WTC11 (cell line): ENCODE measurements around the gene RRP8. TPM values are rescaled to one million over a fixed set of nuclear protein-coding genes. Genes with fewer than 3 reads are reported as not detected.

Experiments used
- ATF1 ChIP-seq: sonication (generic); formaldehyde crosslinking; IDR thresholded peaks from 2 replicates; pipeline ENCODE4 v1.8.1; 2023; ENCODE audit warnings: mild to moderate bottlenecking, moderate library complexity, missing genetic modification reagents
- ELF4 ChIP-seq: sonication (generic); formaldehyde crosslinking; IDR thresholded peaks from 2 replicates; pipeline ENCODE4 v1.8.1; 2022; ENCODE audit warnings: low read depth, mild to moderate bottlenecking, moderate library complexity, missing genetic modification reagents
- FOXK1 ChIP-seq: sonication (generic); formaldehyde crosslinking; IDR thresholded peaks from 2 replicates; pipeline ENCODE4 v1.8.0; 2022; ENCODE audit warnings: mild to moderate bottlenecking, moderate library complexity, missing genetic modification reagents
- GABPB1 ChIP-seq: sonication (generic); formaldehyde crosslinking; IDR thresholded peaks from 2 replicates; pipeline ENCODE4 v1.8.1; 2023; ENCODE audit warnings: mild to moderate bottlenecking, missing genetic modification reagents
- GRHL2 ChIP-seq: fragments of 250-450 bp; sonication (Bioruptor Pico); IDR thresholded peaks from 2 replicates; pipeline ENCODE4 v1.8.0; 2022; ENCODE audit warnings: mild to moderate bottlenecking, moderate library complexity; ENCODE audit not compliant: insufficient replicate concordance, severe bottlenecking
- HMGA2 ChIP-seq: fragments of 250-450 bp; sonication (Bioruptor Pico); IDR thresholded peaks from 2 replicates; pipeline ENCODE4 v1.4.0; 2021; ENCODE audit warnings: mild to moderate bottlenecking, moderate library complexity
- NFATC4 ChIP-seq: fragments of 250-450 bp; sonication (Bioruptor Pico); IDR thresholded peaks from 2 replicates; pipeline ENCODE4 v1.9.0; 2021; ENCODE audit warnings: mild to moderate bottlenecking
- NFE2L1 ChIP-seq: sonication (generic); formaldehyde crosslinking; IDR thresholded peaks from 2 replicates; pipeline ENCODE4 v1.8.1; 2023; ENCODE audit warnings: missing genetic modification reagents
- NR3C1 ChIP-seq: sonication (generic); formaldehyde crosslinking; conservative IDR thresholded peaks from 2 replicates; pipeline ENCODE4 v1.8.1; 2023; ENCODE audit warnings: low read depth, mild to moderate bottlenecking, missing genetic modification reagents
- SMAD4 ChIP-seq: sonication (generic); formaldehyde crosslinking; IDR thresholded peaks from 2 replicates; pipeline ENCODE4 v1.8.0; 2022; ENCODE audit warnings: mild to moderate bottlenecking, missing genetic modification reagents
- TEAD1 ChIP-seq: sonication (generic); formaldehyde crosslinking; IDR thresholded peaks from 2 replicates; pipeline ENCODE4 v1.8.0; 2022; ENCODE audit warnings: mild to moderate bottlenecking, missing genetic modification reagents
- TEAD4 ChIP-seq: sonication (generic); formaldehyde crosslinking; IDR thresholded peaks from 2 replicates; pipeline ENCODE4 v1.8.0; 2022; ENCODE audit warnings: mild to moderate bottlenecking, missing genetic modification reagents
- ZBTB21 ChIP-seq: sonication (generic); formaldehyde crosslinking; IDR thresholded peaks from 2 replicates; pipeline ENCODE4 v1.8.1; 2023; ENCODE audit warnings: mild to moderate bottlenecking, missing genetic modification reagents, borderline replicate concordance
- total RNA-seq: library from RNA; stranded (reverse); gene quantifications from 3 replicates; pipeline ENCODE4 v1.2.3, GENCODE V29; 2021
- TF ChIP-seq, protein P1 (sequence below): fragments of 250-450 bp; sonication (Bioruptor Pico); IDR thresholded peaks from 2 replicates; pipeline ENCODE4 v1.8.0; 2021; ENCODE audit warnings: mild to moderate bottlenecking
- TF ChIP-seq, protein P2 (sequence below): sonication (generic); formaldehyde crosslinking; IDR thresholded peaks from 2 replicates; pipeline ENCODE4 v1.8.1; 2022; ENCODE audit warnings: low read depth, mild to moderate bottlenecking, moderate library complexity, missing genetic modification reagents, borderline replicate concordance
- TF ChIP-seq, protein P3 (sequence below): sonication (generic); formaldehyde crosslinking; IDR thresholded peaks from 2 replicates; pipeline ENCODE4 v1.8.1; 2023; ENCODE audit warnings: mild to moderate bottlenecking, moderate library complexity, missing genetic modification reagents
- TF ChIP-seq, protein P4 (sequence below): sonication (generic); formaldehyde crosslinking; IDR thresholded peaks from 2 replicates; pipeline ENCODE4 v1.8.0; 2022; ENCODE audit warnings: mild to moderate bottlenecking, missing genetic modification reagents
- TF ChIP-seq, protein P5 (sequence below): sonication (generic); formaldehyde crosslinking; IDR thresholded peaks from 2 replicates; pipeline ENCODE4 v1.8.1; 2022; ENCODE audit warnings: missing genetic modification reagents, borderline replicate concordance
- TF ChIP-seq, protein P6 (sequence below): sonication (generic); formaldehyde crosslinking; IDR thresholded peaks from 2 replicates; pipeline ENCODE4 v1.8.1; 2022; ENCODE audit warnings: low read depth, missing genetic modification reagents, borderline replicate concordance
- TF ChIP-seq, protein P7 (sequence below): fragments of 250-450 bp; sonication (Bioruptor Pico); IDR thresholded peaks from 2 replicates; pipeline ENCODE4 v2.1.2; 2022; ENCODE audit warnings: mild to moderate bottlenecking, moderate library complexity
- TF ChIP-seq, protein P8 (sequence below): sonication (generic); formaldehyde crosslinking; IDR thresholded peaks from 2 replicates; pipeline ENCODE4 v1.8.0; 2022; ENCODE audit warnings: missing genetic modification reagents

The RRP8 gene
- total RNA-seq, 1 experiment from 2014 or later = 15.0 TPM

DNA sequence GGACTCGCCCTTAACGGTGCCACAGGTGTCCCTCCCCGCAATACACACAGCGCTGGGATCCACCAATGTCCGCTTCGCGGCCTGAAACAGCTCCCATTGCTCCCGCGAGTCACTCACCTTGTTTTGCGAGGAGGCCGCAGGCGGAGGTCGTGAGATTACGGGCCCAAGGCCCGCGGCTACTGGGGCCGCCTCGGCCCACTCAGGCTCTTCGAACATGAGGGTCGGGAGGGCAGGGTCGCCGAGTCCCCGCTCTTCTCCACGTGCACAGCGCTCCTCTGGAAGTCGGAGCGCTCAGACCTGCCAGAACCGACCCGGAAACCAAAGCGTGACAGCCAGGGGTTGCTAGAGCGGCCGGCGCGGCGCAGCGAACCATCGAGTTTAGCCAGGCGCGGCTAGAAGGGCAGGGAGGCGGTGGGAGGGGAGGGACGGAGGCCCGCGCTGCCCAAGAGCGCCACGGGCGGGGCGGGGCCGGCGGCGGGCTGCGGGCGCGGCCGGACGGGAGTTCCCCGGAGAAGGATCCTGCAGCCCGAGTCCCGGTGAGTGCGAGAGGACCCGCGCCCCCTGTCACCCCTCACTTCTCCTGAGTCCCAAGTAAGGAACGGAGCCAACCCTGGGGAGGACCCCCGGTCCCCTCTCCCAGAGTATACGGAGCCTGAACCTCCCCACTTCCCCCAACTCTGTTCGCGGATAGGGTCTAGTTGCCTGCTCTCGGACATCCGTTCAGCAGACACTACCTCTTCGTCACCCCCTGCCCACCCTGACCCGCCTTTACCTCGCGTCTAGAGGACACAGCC, at the start of gene RRP8, which contains the start of gene ILK (continued):
- TF ChIP-seq HMGA2 (CRISPR knock-in tag) = no peak
- 0 out of 2 replicates have a peak, but pooled peaks have one; percentile 28 for TF ChIP-seq TEAD4 (CRISPR knock-in tag)
- no peak for TF ChIP-seq GRHL2 (CRISPR knock-in tag)
- TF ChIP-seq FOXK1 = peak; percentile 94
- peak; percentile 79; the same call in 1 of the 2 replicates for TF ChIP-seq TEAD1 (CRISPR knock-in tag)
- no peak for TF ChIP-seq ATF1
- TF ChIP-seq ELF4 (CRISPR knock-in tag) = no peak
- peak; percentile 27; the same call in 1 of the 2 replicates for TF ChIP-seq NFE2L1 (CRISPR knock-in tag)
- peak; percentile 79 for TF ChIP-seq GABPB1
- TF ChIP-seq ZBTB21 = peak; percentile 91
- TF ChIP-seq NR3C1 (CRISPR knock-in tag) = 0 out of 2 replicates have a peak, but pooled peaks have one; percentile 53
- no peak for TF ChIP-seq SMAD4
- TF ChIP-seq, protein P1, sequence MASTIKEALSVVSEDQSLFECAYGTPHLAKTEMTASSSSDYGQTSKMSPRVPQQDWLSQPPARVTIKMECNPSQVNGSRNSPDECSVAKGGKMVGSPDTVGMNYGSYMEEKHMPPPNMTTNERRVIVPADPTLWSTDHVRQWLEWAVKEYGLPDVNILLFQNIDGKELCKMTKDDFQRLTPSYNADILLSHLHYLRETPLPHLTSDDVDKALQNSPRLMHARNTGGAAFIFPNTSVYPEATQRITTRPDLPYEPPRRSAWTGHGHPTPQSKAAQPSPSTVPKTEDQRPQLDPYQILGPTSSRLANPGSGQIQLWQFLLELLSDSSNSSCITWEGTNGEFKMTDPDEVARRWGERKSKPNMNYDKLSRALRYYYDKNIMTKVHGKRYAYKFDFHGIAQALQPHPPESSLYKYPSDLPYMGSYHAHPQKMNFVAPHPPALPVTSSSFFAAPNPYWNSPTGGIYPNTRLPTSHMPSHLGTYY = no peak
- TF ChIP-seq, protein P2, sequence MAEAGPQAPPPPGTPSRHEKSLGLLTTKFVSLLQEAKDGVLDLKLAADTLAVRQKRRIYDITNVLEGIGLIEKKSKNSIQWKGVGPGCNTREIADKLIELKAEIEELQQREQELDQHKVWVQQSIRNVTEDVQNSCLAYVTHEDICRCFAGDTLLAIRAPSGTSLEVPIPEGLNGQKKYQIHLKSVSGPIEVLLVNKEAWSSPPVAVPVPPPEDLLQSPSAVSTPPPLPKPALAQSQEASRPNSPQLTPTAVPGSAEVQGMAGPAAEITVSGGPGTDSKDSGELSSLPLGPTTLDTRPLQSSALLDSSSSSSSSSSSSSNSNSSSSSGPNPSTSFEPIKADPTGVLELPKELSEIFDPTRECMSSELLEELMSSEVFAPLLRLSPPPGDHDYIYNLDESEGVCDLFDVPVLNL (CRISPR knock-in tag) = peak; percentile 48; the same call in 1 of the 2 replicates
- TF ChIP-seq, protein P3, sequence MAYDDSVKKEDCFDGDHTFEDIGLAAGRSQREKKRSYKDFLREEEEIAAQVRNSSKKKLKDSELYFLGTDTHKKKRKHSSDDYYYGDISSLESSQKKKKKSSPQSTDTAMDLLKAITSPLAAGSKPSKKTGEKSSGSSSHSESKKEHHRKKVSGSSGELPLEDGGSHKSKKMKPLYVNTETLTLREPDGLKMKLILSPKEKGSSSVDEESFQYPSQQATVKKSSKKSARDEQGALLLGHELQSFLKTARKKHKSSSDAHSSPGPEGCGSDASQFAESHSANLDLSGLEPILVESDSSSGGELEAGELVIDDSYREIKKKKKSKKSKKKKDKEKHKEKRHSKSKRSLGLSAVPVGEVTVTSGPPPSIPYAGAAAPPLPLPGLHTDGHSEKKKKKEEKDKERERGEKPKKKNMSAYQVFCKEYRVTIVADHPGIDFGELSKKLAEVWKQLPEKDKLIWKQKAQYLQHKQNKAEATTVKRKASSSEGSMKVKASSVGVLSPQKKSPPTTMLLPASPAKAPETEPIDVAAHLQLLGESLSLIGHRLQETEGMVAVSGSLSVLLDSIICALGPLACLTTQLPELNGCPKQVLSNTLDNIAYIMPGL = peak; percentile 72; the same call in 1 of the 2 replicates
- TF ChIP-seq, protein P4, sequence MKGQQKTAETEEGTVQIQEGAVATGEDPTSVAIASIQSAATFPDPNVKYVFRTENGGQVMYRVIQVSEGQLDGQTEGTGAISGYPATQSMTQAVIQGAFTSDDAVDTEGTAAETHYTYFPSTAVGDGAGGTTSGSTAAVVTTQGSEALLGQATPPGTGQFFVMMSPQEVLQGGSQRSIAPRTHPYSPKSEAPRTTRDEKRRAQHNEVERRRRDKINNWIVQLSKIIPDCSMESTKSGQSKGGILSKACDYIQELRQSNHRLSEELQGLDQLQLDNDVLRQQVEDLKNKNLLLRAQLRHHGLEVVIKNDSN (CRISPR knock-in tag) = peak; percentile 37; the same call in 1 of the 2 replicates
- TF ChIP-seq, protein P5, sequence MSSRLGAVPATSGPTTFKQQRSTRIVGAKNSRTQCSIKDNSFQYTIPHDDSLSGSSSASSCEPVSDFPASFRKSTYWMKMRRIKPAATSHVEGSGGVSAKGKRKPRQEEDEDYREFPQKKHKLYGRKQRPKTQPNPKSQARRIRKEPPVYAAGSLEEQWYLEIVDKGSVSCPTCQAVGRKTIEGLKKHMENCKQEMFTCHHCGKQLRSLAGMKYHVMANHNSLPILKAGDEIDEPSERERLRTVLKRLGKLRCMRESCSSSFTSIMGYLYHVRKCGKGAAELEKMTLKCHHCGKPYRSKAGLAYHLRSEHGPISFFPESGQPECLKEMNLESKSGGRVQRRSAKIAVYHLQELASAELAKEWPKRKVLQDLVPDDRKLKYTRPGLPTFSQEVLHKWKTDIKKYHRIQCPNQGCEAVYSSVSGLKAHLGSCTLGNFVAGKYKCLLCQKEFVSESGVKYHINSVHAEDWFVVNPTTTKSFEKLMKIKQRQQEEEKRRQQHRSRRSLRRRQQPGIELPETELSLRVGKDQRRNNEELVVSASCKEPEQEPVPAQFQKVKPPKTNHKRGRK (CRISPR knock-in tag) = no peak
- TF ChIP-seq, protein P6, sequence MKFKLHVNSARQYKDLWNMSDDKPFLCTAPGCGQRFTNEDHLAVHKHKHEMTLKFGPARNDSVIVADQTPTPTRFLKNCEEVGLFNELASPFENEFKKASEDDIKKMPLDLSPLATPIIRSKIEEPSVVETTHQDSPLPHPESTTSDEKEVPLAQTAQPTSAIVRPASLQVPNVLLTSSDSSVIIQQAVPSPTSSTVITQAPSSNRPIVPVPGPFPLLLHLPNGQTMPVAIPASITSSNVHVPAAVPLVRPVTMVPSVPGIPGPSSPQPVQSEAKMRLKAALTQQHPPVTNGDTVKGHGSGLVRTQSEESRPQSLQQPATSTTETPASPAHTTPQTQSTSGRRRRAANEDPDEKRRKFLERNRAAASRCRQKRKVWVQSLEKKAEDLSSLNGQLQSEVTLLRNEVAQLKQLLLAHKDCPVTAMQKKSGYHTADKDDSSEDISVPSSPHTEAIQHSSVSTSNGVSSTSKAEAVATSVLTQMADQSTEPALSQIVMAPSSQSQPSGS (CRISPR knock-in tag) = no peak
- TF ChIP-seq, protein P7, sequence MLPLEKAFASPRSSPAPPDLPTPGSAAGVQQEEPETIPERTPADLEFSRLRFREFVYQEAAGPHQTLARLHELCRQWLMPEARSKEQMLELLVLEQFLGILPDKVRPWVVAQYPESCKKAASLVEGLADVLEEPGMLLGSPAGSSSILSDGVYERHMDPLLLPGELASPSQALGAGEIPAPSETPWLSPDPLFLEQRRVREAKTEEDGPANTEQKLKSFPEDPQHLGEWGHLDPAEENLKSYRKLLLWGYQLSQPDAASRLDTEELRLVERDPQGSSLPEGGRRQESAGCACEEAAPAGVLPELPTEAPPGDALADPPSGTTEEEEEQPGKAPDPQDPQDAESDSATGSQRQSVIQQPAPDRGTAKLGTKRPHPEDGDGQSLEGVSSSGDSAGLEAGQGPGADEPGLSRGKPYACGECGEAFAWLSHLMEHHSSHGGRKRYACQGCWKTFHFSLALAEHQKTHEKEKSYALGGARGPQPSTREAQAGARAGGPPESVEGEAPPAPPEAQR (CRISPR knock-in tag) = no peak
- TF ChIP-seq, protein P8, sequence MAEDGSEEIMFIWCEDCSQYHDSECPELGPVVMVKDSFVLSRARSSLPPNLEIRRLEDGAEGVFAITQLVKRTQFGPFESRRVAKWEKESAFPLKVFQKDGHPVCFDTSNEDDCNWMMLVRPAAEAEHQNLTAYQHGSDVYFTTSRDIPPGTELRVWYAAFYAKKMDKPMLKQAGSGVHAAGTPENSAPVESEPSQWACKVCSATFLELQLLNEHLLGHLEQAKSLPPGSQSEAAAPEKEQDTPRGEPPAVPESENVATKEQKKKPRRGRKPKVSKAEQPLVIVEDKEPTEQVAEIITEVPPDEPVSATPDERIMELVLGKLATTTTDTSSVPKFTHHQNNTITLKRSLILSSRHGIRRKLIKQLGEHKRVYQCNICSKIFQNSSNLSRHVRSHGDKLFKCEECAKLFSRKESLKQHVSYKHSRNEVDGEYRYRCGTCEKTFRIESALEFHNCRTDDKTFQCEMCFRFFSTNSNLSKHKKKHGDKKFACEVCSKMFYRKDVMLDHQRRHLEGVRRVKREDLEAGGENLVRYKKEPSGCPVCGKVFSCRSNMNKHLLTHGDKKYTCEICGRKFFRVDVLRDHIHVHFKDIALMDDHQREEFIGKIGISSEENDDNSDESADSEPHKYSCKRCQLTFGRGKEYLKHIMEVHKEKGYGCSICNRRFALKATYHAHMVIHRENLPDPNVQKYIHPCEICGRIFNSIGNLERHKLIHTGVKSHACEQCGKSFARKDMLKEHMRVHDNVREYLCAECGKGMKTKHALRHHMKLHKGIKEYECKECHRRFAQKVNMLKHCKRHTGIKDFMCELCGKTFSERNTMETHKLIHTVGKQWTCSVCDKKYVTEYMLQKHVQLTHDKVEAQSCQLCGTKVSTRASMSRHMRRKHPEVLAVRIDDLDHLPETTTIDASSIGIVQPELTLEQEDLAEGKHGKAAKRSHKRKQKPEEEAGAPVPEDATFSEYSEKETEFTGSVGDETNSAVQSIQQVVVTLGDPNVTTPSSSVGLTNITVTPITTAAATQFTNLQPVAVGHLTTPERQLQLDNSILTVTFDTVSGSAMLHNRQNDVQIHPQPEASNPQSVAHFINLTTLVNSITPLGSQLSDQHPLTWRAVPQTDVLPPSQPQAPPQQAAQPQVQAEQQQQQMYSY (CRISPR knock-in tag) = peak; percentile 62
- TF ChIP-seq NFATC4 = no peak
